DMS79 treated with DMSO at 0.1 percent for 48 hours (cell line): ENCODE data around the gene GOPC.

ENCODE experiments used
- DNase-seq: peaks from one replicate; lab custom pipeline; 2025; lab: John Stamatoyannopoulos, UW

GOPC gene

DNA sequence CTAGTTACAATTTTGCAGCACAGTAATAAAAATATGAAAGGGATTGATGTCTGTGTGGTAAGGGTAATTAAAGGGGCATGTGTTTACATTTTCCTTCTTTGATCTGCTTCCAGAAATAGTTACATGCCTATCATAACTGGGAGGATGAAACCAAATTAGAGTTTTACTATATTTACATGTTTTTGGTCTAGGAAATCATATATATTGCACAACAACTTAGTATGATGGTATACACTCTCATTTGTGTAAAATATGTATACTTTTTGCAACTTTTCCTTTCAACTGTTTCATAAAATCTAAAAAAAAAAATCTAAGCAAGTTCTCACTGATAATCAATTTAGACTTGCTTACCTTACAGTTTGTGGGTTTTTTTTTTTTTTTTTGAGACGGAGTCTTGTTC is 87.7 kb downstream of the GOPC start:
- DNase-seq = no peak

DNA sequence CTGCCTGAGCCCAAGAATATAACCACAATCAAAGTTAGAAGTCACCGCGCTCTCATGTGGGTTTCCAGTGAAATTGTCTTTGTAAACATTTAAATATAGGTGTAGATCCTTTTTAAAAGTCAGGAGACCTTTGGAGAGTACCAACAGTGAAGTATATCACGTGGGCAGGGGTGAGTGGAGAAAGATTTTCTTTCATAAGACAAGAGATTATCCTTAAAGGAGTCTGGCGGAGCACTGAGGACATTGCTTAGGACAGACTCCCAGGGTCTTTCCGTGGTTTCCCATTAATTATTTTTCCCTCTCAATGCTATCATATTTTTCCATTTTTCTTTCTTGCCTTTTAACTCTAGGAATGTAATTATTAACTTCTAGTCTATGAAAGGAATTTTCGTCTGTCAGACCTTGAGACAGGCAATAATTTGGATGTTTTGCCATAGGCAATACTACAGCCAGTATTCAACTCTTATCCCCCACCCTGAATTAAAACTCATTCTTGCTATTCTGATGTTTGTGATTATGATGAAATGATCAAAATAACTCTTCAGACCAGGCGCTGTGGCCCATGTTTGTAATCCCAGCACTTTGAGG is 88.4 kb downstream of the GOPC start:
- DNase-seq = no peak

DNA sequence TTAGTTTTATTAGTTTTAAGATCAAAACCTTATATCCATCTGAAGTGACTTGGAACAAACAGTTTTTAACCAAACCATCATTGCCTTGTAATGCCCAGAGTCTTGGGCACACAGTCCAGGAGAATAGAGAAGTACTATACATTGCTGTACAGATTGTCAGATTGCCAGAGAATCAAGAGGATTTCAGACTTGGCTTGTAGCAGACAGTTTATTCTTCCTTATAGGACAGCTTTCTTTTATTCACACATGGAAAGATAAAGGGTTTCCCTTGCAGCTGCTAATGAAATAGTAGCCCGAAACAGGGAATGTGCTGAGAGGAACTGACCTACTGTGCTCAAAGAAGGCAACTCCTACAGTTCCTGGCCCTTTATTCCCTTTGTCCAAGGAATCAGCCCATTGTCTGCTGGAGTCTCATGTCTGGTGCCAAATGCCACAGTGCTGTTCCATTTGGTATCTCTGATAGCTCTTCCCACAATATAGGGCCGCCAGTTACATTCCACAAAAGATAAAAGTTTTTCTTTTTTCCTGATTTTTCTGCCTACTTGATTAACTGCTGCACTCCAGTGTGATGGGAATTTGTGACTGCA is 89.2 kb downstream of the GOPC start:
- DNase-seq = no peak

DNA sequence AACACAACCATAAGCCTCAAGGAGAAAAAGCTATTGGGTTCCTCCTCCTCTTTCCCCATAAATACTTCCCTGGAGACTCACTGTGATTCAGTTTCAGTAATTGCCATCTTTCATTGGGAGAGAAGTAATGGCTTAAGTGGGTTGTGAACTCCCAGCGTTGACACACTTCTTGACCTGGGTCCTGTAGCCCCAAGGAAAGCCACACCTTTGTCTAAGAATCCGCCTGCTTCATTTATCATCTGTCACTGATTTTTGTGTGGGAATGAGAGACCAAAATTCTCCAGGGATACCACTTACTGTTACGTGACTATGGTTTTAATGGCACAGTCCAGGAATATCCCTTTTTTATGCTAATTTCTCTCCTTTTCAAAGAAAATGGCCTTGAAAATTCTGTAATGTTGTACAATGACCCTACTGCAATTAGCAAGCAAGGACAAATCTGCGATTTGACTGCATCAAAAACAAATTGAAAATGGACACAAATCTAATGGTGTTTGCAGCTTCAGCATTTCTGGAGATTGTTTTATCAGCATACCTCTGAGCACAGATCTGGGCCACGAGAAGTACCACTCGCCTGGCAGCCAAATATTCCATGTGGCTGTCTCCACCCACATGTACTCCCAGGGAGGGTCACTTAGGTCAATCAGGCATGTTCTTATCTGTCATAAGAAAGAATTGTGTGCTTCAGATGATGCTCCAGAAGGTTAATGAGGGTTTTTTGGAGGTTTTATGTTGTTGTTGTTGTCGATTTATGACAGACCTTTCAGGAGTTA is 90.1 kb downstream of the GOPC start:
- no peak for DNase-seq
